Measurements from ENCODE around the gene BAAT. TPM values are rescaled to one million over a fixed set of nuclear protein-coding genes. Genes with fewer than 3 reads are reported as not detected.
A peak's percentile ranks its signal among the peaks of the same experiment; 100 is the strongest.

BAAT gene
- total and polyA plus RNA-seq, 2 of the 13 experiments (the other 11 are each of a cell fraction or from before 2014, with no cell fraction given), result 0.71 to 7.9 TPM

GRCh38 chr9:101354765-101355708 lies 29.8 kb downstream of the BAAT start (continued):
- TF ChIP-seq FUBP1 (CRISPR knock-in tag; IDR thresholded peaks at IDR 0.05; ENCODE audit: borderline replicate concordance) (no peak), PCBP2 (optimal IDR thresholded peaks at IDR 0.05; ENCODE audit: low read depth, low read length, poor library complexity, severe bottlenecking) (no peak), NAIF1 (CRISPR knock-in tag; IDR thresholded peaks at IDR 0.05; ENCODE audit: borderline replicate concordance) (no peak), PRPF4 (IDR thresholded peaks at IDR 0.05; ENCODE audit: low read depth, low read length, poor library complexity, severe bottlenecking) (peak; percentile 7)

- H4K20me1 ChIP-seq (ENCODE audit: insufficient read depth, low read length), result no peaks in the 10 kb centered on the region
- no peaks in the 10 kb centered on the region for H3K9me3 ChIP-seq (ENCODE audit: low read length)
- H3K4me2 ChIP-seq (ENCODE audit: low read depth, low read length), result peak overlapping the region; percentile 58
- no peaks in the 10 kb centered on the region for H3K36me3 ChIP-seq (replicated peaks in 1 of 2; ENCODE audit: control insufficient read depth in 1 of 2, insufficient read depth in 2 of 2, low read length in 2 of 2)
- H3K79me2 ChIP-seq (ENCODE audit: insufficient read depth, low read length), result no peaks in the 10 kb centered on the region
- H2AFZ ChIP-seq (ENCODE audit: low read length), result no peak overlapping the region
- ATAC-seq (peak; percentile 92), FAIRE-seq (peak; percentile 85), DNase-seq (ENCODE audit: low spot score) (peak; percentile 100)
- ChIA-PET CTCF (ENCODE audit: low intra/inter-chr PET ratio, low total read pairs) (no interaction called here), POLR2A (interaction anchor here (0.6 to 4.8 kb wide), 23 partner anchors 8 to 426 kb away, joined by 3 to 116 read pairs (median 4); partner anchors contain the start of genes BAAT, MRPL50 and ZNF189)
- H3K9ac ChIP-seq (ENCODE audit: insufficient read depth, low read depth, low read length), result peak overlapping the region; percentile 69
- TSS peak; percentile 98 for BruUV-seq (replicated peaks)
- in situ Hi-C loops (cut with HindIII; ENCODE audit: extremely low pct_ligation_motif_present, low pct_unique_long_range_greater_than_20kb) (no loop called here), intact Hi-C loops (cut with micrococcal nuclease; ENCODE audit: unreplicated experiment) (loop anchor here (1.0 to 2.0 kb wide), 6 partner anchors 12 to 44 kb away; partner anchors contain the start of genes MRPL50 and ZNF189)
- H3K27me3 ChIP-seq (ENCODE audit: control insufficient read depth in 1 of 2, insufficient read depth in 2 of 2, low read length in 2 of 2), result no peaks in the 10 kb centered on the region
- peak overlapping the region; percentile 94 for H3K27ac ChIP-seq (ENCODE audit: extremely low read length, insufficient read depth, low read length)
- 32% methylated on average over 5 of the region's 5 CpGs for WGBS (ENCODE audit: low lambda C conversion rate)
- peak overlapping the region in 1 of 3 experiments; percentile 17; a peak in 1 of 6 replicates for H3K4me3 ChIP-seq (replicated peaks in 1 of 3; ENCODE audit: insufficient read depth in 1 of 3, low read depth in 2 of 3, low read length in 3 of 3)
- H3K4me1 ChIP-seq (ENCODE audit: insufficient read depth, low read length), result peaks cover 95% of the 10 kb centered on the region
- TF ChIP-seq ZNF441 (CRISPR knock-in tag; IDR thresholded peaks at IDR 0.05; ENCODE audit: borderline replicate concordance) (0 out of 2 replicates have a peak, but pooled peaks have one; percentile 55), ZNF24 (IDR thresholded peaks at IDR 0.05) (no peak; the same call in 1 of the 2 replicates), CHD4 (IDR thresholded peaks at IDR 0.05; ENCODE audit: borderline replicate concordance, low read length) (peak; percentile 63), MYC (CRISPR knock-in tag; IDR thresholded peaks at IDR 0.05; ENCODE audit: borderline replicate concordance) (no peak), TFDP2 (CRISPR knock-in tag; IDR thresholded peaks at IDR 0.05) (peak; percentile 41; the same call in 1 of the 2 replicates), LCORL (IDR thresholded peaks at IDR 0.05) (peak; percentile 65; the same call in 1 of the 2 replicates), LCORL (CRISPR knock-in tag; IDR thresholded peaks at IDR 0.05) (peak; percentile 96), NR2F2 (IDR thresholded peaks at IDR 0.05; ENCODE audit: borderline replicate concordance, low read depth) (peak; percentile 63; the same call in 1 of the 2 replicates), ZFP41 (CRISPR knock-in tag; IDR thresholded peaks at IDR 0.05; ENCODE audit: borderline replicate concordance) (no peak), AHR (CRISPR knock-in tag; IDR thresholded peaks at IDR 0.05) (no peak; the same call in 1 of the 2 replicates), GLI4 (CRISPR knock-in tag; IDR thresholded peaks at IDR 0.05; ENCODE audit: borderline replicate concordance) (no peak), ZNF792 (CRISPR knock-in tag; IDR thresholded peaks at IDR 0.05) (peak; percentile 51; the same call in 1 of the 2 replicates), NPAS2 (CRISPR knock-in tag; IDR thresholded peaks at IDR 0.05; ENCODE audit: borderline replicate concordance) (no peak), ZNF878 (CRISPR knock-in tag; IDR thresholded peaks at IDR 0.05) (0 out of 2 replicates have a peak, but pooled peaks have one; percentile 20)
These were observed 30.6 kb downstream of the BAAT start for GRCh38 chr9:101354143-101354764.

Measured in HepG2 (cell line).